Uterus (tissue), 4 donors: Measurements from ENCODE around the gene HIVEP3. TPM values are rescaled to one million over a fixed set of nuclear protein-coding genes. Genes with fewer than 3 reads are reported as not detected.

ENCODE experiments used
- DNase-seq, 2 donors: peaks; one replicate each; pipeline ENCODE4 v3.0.0-alpha.2; 2019 to 2020
- H3K27ac ChIP-seq, 2 donors: fragments of 200-600 bp; sonication (generic); 1 replicate in 1 of 2; 2 replicates in 1 of 2; pipeline ENCODE4 v1.5.1; 2016 to 2018
- H3K27me3 ChIP-seq, 2 donors: fragments of 200-600 bp; sonication (generic); one replicate each; pipeline ENCODE4 v1.5.1; 2018 to 2019; ENCODE audit warnings: control low read depth in 1 of 2
- H3K36me3 ChIP-seq, 2 donors: fragments of 200-600 bp; sonication (generic); one replicate each; pipeline ENCODE4 v1.5.1; 2019; ENCODE audit warnings: control low read depth in 1 of 2
- H3K4me1 ChIP-seq, 2 donors: fragments of 200-600 bp; sonication (generic); one replicate each; pipeline ENCODE4 v1.5.1; 2018 to 2019; ENCODE audit warnings: control low read depth in 1 of 2
- H3K4me3 ChIP-seq, 2 donors: fragments of 200-600 bp; sonication (generic); 1 replicate in 1 of 2; 2 replicates in 1 of 2; pipeline ENCODE4 v1.5.1; 2018 to 2019; ENCODE audit warnings: mild to moderate bottlenecking in 1 of 2
- H3K9me3 ChIP-seq, 2 donors: fragments of 200-600 bp; sonication (generic); one replicate each; pipeline ENCODE4 v1.5.1; 2019; ENCODE audit warnings: control low read depth in 1 of 2
- CTCF ChIP-seq, 4 experiments: fragments of 200-600 bp in 2 of 4; fragments of 450-650 bp in 2 of 4; sonication (generic) in 2 of 4; IDR thresholded peaks; one replicate each; pipeline ENCODE4 v1.5.1; 2016 to 2019; ENCODE audit warnings: antibody characterized with exemption in 4 of 4, mild to moderate bottlenecking in 2 of 4, moderate library complexity in 1 of 4
- POLR2A ChIP-seq, 2 donors: fragments of 450-650 bp; IDR thresholded peaks; one replicate each; pipeline ENCODE4 v1.6.1; 2016; ENCODE audit warnings: antibody characterized with exemption in 2 of 2, mild to moderate bottlenecking in 1 of 2, moderate library complexity in 1 of 2
- intact Hi-C: fragments of 100-400 bp; cut with DNase I; formaldehyde crosslinking; loops from one replicate; pipeline ENCODE4 v1.15.1; 2023; ENCODE audit warnings: low total_unique reads
- total RNA-seq, 4 donors: library from RNA; depleted of rRNA in 3 of 4; stranded (reverse); fragments of >200 nt in 3 of 4; gene quantifications; one replicate each; pipeline versions ENCODE4 v1.1.0 to v1.2.4, GENCODE V29; 2014 to 2023
- donor health status: DM: yes; HTN: yes; CAD: no.

Gene HIVEP3
- total RNA-seq, 4 donors from 2014 or later, result 0.51 to 7.6 (median 2.9) TPM

DNA sequence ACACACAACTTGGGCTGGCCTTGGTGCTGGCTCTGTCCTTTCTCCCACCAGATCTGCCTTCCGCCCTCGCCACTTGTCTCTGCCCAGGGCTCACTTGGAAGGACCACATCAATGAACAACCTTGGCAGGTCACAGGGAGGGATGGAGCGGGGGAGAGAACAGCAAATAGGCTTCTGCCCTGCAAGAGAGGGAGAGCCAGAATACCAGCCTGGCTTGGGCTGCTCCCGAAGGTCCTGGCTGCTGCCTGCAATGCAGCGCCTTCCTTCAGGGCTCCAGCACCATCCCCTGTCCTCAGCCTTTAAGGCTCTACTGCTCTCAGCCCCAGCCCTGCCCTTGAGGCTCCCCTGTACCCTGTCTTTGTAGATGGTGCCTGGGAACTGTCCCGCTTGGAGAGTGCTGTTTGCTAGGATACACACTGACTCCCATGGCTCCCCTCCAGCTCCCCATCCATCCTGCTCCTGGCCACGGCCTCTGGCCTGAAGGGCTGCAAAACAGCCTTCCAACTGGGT lies 43.8 kb downstream of the HIVEP3 start:
- no peak for TF ChIP-seq POLR2A (IDR thresholded peaks at IDR 0.05)
- no peak for TF ChIP-seq CTCF (IDR thresholded peaks at IDR 0.05)
- H3K9me3 ChIP-seq, result no peaks in the 10 kb centered on the region
- no peak for DNase-seq
- H3K36me3 ChIP-seq, result no peaks in the 10 kb centered on the region
- no peak overlapping the region for H3K4me3 ChIP-seq
- intact Hi-C loops, result no loop called here
- peaks cover 0 to 7% of the 10 kb centered on the region in 2 donors for H3K4me1 ChIP-seq
- H3K27me3 ChIP-seq, result no peaks in the 10 kb centered on the region
- H3K27ac ChIP-seq, result no peak overlapping the region

DNA sequence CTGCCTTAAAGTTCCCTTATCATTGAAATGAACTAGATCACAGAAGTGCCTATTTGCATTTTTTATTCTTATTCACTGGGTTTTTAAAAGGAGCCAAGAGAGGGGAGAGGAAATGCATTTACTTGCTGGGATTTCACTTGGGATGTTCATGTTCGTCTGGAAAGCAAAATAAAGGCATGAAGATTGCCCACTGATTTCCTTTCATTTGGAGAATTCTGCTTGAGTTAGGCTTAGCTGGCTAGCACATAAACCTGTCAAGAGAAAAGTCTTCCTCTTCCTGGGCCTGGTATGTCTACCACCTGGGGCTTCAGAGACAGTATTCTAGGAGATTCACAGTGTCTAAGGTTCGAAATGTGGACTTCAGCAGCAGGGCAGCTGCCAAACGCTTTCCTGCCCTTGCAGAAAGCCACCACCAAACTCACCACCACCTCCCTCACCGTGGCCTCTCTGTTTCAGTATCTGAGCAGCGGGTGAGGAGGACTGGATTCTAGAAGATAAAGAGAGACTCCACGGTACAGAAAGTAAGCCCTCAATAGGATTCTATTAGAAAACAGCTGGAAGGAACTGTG lies 44.5 kb downstream of the HIVEP3 start:
- no peak for DNase-seq
- peaks cover 0 to 7% of the 10 kb centered on the region in 2 donors for H3K4me1 ChIP-seq
- H3K27me3 ChIP-seq, result no peaks in the 10 kb centered on the region
- TF ChIP-seq CTCF (IDR thresholded peaks at IDR 0.05) (no peak), POLR2A (IDR thresholded peaks at IDR 0.05) (no peak)
- H3K4me3 ChIP-seq, result no peak overlapping the region
- H3K27ac ChIP-seq, result no peak overlapping the region
- H3K9me3 ChIP-seq, result no peaks in the 10 kb centered on the region
- intact Hi-C loops, result no loop called here
- H3K36me3 ChIP-seq, result no peaks in the 10 kb centered on the region

GRCh38 chr1:41872074-41872473 lies 46.6 kb downstream of the HIVEP3 start:
- no peak for DNase-seq
- intact Hi-C loops, result no loop called here

DNA sequence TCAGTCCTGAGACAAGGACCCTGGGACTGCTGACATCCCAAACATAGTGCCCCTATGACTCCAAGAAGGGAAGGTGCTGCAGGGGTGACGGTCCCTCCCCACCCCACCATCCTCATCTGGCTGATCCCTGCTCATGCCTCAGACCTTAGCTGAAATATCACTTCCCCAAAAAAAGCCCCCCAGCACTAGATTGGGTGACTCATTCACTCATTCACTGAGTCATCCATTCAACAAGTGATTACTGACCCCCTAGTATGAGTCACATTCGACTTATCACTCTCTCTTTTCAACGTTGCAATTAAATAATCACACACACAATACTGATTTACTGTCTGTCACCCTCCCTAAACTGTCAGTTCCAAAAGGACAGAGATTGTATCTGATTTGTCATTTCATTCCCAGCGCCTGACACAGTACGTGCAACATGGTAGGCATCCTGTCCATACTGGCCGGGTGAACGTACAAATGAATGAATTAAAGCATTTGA lies 48.6 kb downstream of the HIVEP3 start:
- intact Hi-C loops, result no loop called here
- DNase-seq, result no peak
- H3K27ac ChIP-seq, result no peak overlapping the region
- no peak for TF ChIP-seq POLR2A (IDR thresholded peaks at IDR 0.05)
- TF ChIP-seq CTCF (IDR thresholded peaks at IDR 0.05), result no peak
- no peaks in the 10 kb centered on the region for H3K9me3 ChIP-seq
- H3K4me3 ChIP-seq, result no peak overlapping the region
- no peaks in the 10 kb centered on the region for H3K27me3 ChIP-seq
- H3K36me3 ChIP-seq, result no peaks in the 10 kb centered on the region
- peaks cover 0 to 4% of the 10 kb centered on the region in 2 donors for H3K4me1 ChIP-seq

More at GRCh38 chr1:41872074-41872473, 46.6 kb downstream of the HIVEP3 start:
- Histone ChIP-seq H3K36me3 (no peaks in the 10 kb centered on the region), H3K9me3 (no peaks in the 10 kb centered on the region), H3K27me3 (no peaks in the 10 kb centered on the region), H3K4me3 (no peak overlapping the region), H3K4me1 (peaks cover 0 to 7% of the 10 kb centered on the region in 2 donors), H3K27ac (no peak overlapping the region)
- TF ChIP-seq POLR2A (IDR thresholded peaks at IDR 0.05) (no peak), CTCF (IDR thresholded peaks at IDR 0.05) (no peak)

- intact Hi-C loops, result no loop called here
- TF ChIP-seq POLR2A (IDR thresholded peaks at IDR 0.05), result no peak
- TF ChIP-seq CTCF (IDR thresholded peaks at IDR 0.05), result no peak
- no peak for DNase-seq
- Histone ChIP-seq H3K4me1 (no peaks in the 10 kb centered on the region), H3K36me3 (no peaks in the 10 kb centered on the region), H3K9me3 (no peaks in the 10 kb centered on the region), H3K27ac (no peak overlapping the region), H3K4me3 (no peak overlapping the region), H3K27me3 (no peaks in the 10 kb centered on the region)
Observed at GRCh38 chr1:41868241-41868998, 50.3 kb downstream of the HIVEP3 start.
